IMR-90 (cell line): ENCODE data around the gene ACSBG1. TPM values are rescaled to one million over a fixed set of nuclear protein-coding genes. Genes with fewer than 3 reads are reported as not detected.
A peak's percentile ranks its signal among the peaks of the same experiment; 100 is the strongest.

Source experiments
- ATAC-seq: fragments of 200-7000 bp; cut with Tn5 transposase; 2 replicates; pipeline ENCODE4 v1.9.1; 2020; ENCODE audit warnings: low read depth, mild to moderate bottlenecking, moderate library complexity
- BruUV-seq: library from RNA; stranded (reverse); fragments of 400-500 nt; replicated peaks from 2 replicates; lab custom pipeline; 2021; lab: Mats Ljungman, UMichigan
- CTCF ChIA-PET: fragments of 300-600 bp; formaldehyde crosslinking; extraction: SDS; loops from one replicate; lab custom pipeline; 2021; ENCODE audit warnings: antibody characterized with exemption; lab: Yijun Ruan, JAX
- POLR2A ChIA-PET: fragments of 300-600 bp; sonication (Branson Sonifier 250); formaldehyde crosslinking; loops from one replicate; lab custom pipeline; 2022; ENCODE audit warnings: antibody characterized with exemption; ENCODE audit not compliant: unreplicated experiment; lab: Charles Lee
- DNase-seq: peaks from one replicate; pipeline ENCODE4 v3.0.0; 2013
- H2AFZ ChIP-seq: replicated peaks from 2 replicates; pipeline ENCODE3; 2013; ENCODE audit warnings: low read length, mild to moderate bottlenecking; ENCODE audit not compliant: poor library complexity
- H2AK5ac ChIP-seq: 2 replicates; pipeline ENCODE4 v1.6.1; 2013; ENCODE audit warnings: low read depth, low read length, inconsistent platforms
- H2AK9ac ChIP-seq: replicated peaks from 2 replicates; pipeline ENCODE3; 2013; ENCODE audit warnings: mild to moderate bottlenecking, low read depth, low read length, moderate library complexity; ENCODE audit not compliant: poor library complexity
- H2BK120ac ChIP-seq: 2 replicates; pipeline ENCODE4 v1.6.1; 2013; ENCODE audit warnings: low read depth, low read length, inconsistent platforms
- H2BK15ac ChIP-seq: 3 replicates; pipeline ENCODE4 v1.6.1; 2013; ENCODE audit warnings: low read depth, low read length, inconsistent platforms
- H2BK20ac ChIP-seq: 2 replicates; pipeline ENCODE4 v1.6.1; 2013; ENCODE audit warnings: low read depth, mild to moderate bottlenecking, inconsistent platforms, low read length, moderate library complexity
- H2BK5ac ChIP-seq: 2 replicates; pipeline ENCODE4 v1.6.1; 2013; ENCODE audit warnings: mild to moderate bottlenecking, low read depth, low read length, inconsistent platforms; ENCODE audit not compliant: poor library complexity, severe bottlenecking
- H3K14ac ChIP-seq: replicated peaks from 2 replicates; pipeline ENCODE4 v1.6.1; 2013; ENCODE audit warnings: low read depth, low read length, inconsistent platforms
- H3K18ac ChIP-seq: 2 replicates; pipeline ENCODE4 v1.6.1; 2013; ENCODE audit warnings: low read depth, low read length, control low read depth
- H3K23ac ChIP-seq: 2 replicates; pipeline ENCODE4 v1.6.1; 2013; ENCODE audit warnings: low read depth, low read length, inconsistent platforms
- H3K27ac ChIP-seq: 2 replicates; pipeline ENCODE4 v1.5.1; 2013; ENCODE audit warnings: mild to moderate bottlenecking, control low read depth, low read length; ENCODE audit not compliant: insufficient read depth
- H3K27me3 ChIP-seq: 2 replicates; pipeline ENCODE4 v1.6.1; 2013; ENCODE audit warnings: low read length; ENCODE audit not compliant: control insufficient read depth, insufficient read depth
- H3K36me3 ChIP-seq: 2 replicates; pipeline ENCODE4 v1.6.1; 2013; ENCODE audit warnings: low read length, mixed read lengths; ENCODE audit not compliant: control insufficient read depth, insufficient read depth
- H3K4ac ChIP-seq: 2 replicates; pipeline ENCODE4 v1.6.1; 2013; ENCODE audit warnings: low read depth, low read length, inconsistent platforms
- H3K4me1 ChIP-seq: 2 replicates; pipeline ENCODE4 v1.6.1; 2013; ENCODE audit warnings: low read length, mixed read lengths; ENCODE audit not compliant: control insufficient read depth, insufficient read depth
- H3K4me2 ChIP-seq: 2 replicates; pipeline ENCODE4 v1.6.1; 2013; ENCODE audit warnings: low read depth, mild to moderate bottlenecking, control low read depth, low read length, moderate library complexity
- H3K4me3 ChIP-seq: 2 replicates; pipeline ENCODE4 v1.5.1; 2013; ENCODE audit warnings: low read depth, mild to moderate bottlenecking, control low read depth, low read length, moderate library complexity; ENCODE audit not compliant: insufficient read depth
- H3K56ac ChIP-seq: 2 replicates; pipeline ENCODE4 v1.6.1; 2013; ENCODE audit warnings: low read length, inconsistent platforms; ENCODE audit not compliant: insufficient read depth; ENCODE audit errors: extremely low read depth
- H3K79me1 ChIP-seq, 2 experiments: 2 replicates each; pipeline ENCODE4 v1.6.1; 2013; ENCODE audit warnings: low read length in 2 of 2, inconsistent platforms in 1 of 2, low read depth in 1 of 2
- H3K9ac ChIP-seq: 2 replicates; pipeline ENCODE4 v1.6.1; 2013; ENCODE audit warnings: low read depth, low read length, control low read depth
- H3K9me1 ChIP-seq: 2 replicates; pipeline ENCODE4 v1.6.1; 2013; ENCODE audit warnings: low read length, inconsistent platforms; ENCODE audit not compliant: insufficient read depth
- H3K9me3 ChIP-seq: 2 replicates; pipeline ENCODE4 v1.6.1; 2013; ENCODE audit warnings: low read length; ENCODE audit not compliant: control insufficient read depth, insufficient read depth
- H4K20me1 ChIP-seq: 2 replicates; pipeline ENCODE4 v1.6.1; 2013; ENCODE audit warnings: low read length, inconsistent platforms; ENCODE audit not compliant: insufficient read depth
- H4K5ac ChIP-seq: 2 replicates; pipeline ENCODE4 v1.6.1; 2013; ENCODE audit warnings: mild to moderate bottlenecking, low read depth, low read length, control low read depth
- H4K8ac ChIP-seq, 2 experiments: 2 replicates each; pipeline ENCODE4 v1.6.1; 2013; ENCODE audit warnings: low read depth in 2 of 2, low read length in 2 of 2, control low read depth in 1 of 2, inconsistent platforms in 1 of 2
- H4K91ac ChIP-seq: 2 replicates; pipeline ENCODE4 v1.6.1; 2013; ENCODE audit warnings: low read depth, low read length, inconsistent platforms; ENCODE audit not compliant: insufficient read depth
- BHLHE40 ChIP-seq: fragments of 150-350 bp; IDR thresholded peaks from 2 replicates; pipeline ENCODE4 v1.6.1; 2016; ENCODE audit warnings: mild to moderate bottlenecking, low read depth, low read length
- CEBPB ChIP-seq: IDR thresholded peaks from 2 replicates; pipeline ENCODE4 v1.6.1; 2012; ENCODE audit warnings: low read depth, low read length, improper control_type of control experiment
- CHD1 ChIP-seq: IDR thresholded peaks from 2 replicates; pipeline ENCODE4 v1.6.1; 2012; ENCODE audit warnings: low read depth, low read length, improper control_type of control experiment
- CTCF ChIP-seq: conservative IDR thresholded peaks from 2 replicates; pipeline ENCODE4 v1.5.1; 2012; ENCODE audit warnings: mild to moderate bottlenecking, low read depth, low read length, improper control_type of control experiment
- ELK1 ChIP-seq: fragments of 150-350 bp; IDR thresholded peaks from 2 replicates; pipeline ENCODE4 v1.6.1; 2016; ENCODE audit warnings: low read depth, mild to moderate bottlenecking, low read length, moderate library complexity, borderline replicate concordance
- FOS ChIP-seq: fragments of 150-350 bp; IDR thresholded peaks from 2 replicates; pipeline ENCODE4 v1.6.1; 2016; ENCODE audit warnings: low read depth, low read length
- MAZ ChIP-seq: IDR thresholded peaks from 2 replicates; pipeline ENCODE4 v1.6.1; 2012; ENCODE audit warnings: low read depth, mild to moderate bottlenecking, low read length, improper control_type of control experiment, moderate library complexity, borderline replicate concordance
- MXI1 ChIP-seq: IDR thresholded peaks from 2 replicates; pipeline ENCODE4 v1.6.1; 2012; ENCODE audit warnings: low read depth, mild to moderate bottlenecking, low read length, moderate library complexity, borderline replicate concordance
- NFE2L2 ChIP-seq: fragments of 150-350 bp; IDR thresholded peaks from 2 replicates; pipeline ENCODE4 v1.6.1; 2016; ENCODE audit warnings: low read depth, mild to moderate bottlenecking, low read length
- POLR2A ChIP-seq: IDR thresholded peaks from 2 replicates; pipeline ENCODE4 v1.6.1; 2012; ENCODE audit warnings: mild to moderate bottlenecking, low read depth, low read length
- RAD21 ChIP-seq: IDR thresholded peaks from 2 replicates; pipeline ENCODE4 v1.6.1; 2012; ENCODE audit warnings: low read length, improper control_type of control experiment
- RCOR1 ChIP-seq: IDR thresholded peaks from 2 replicates; pipeline ENCODE4 v1.6.1; 2012; ENCODE audit warnings: mild to moderate bottlenecking, low read length, improper control_type of control experiment; ENCODE audit not compliant: insufficient replicate concordance
- RFX5 ChIP-seq: IDR thresholded peaks from 2 replicates; pipeline ENCODE4 v1.8.0; 2012; ENCODE audit warnings: low read depth, mild to moderate bottlenecking, low read length, moderate library complexity
- SMC3 ChIP-seq: fragments of 150-350 bp; IDR thresholded peaks from 2 replicates; pipeline ENCODE4 v1.6.1; 2016; ENCODE audit warnings: low read depth, mild to moderate bottlenecking, antibody characterized with exemption, low read length, moderate library complexity
- WGBS, 2 experiments: methylation state at CpG; one replicate each; pipeline versions ENCODE4 v1.1.5 to v1.1.7; 2013; ENCODE audit warnings: missing lambda C conversion rate in 2 of 2; ENCODE audit not compliant: insufficient read length in 1 of 2; ENCODE audit errors: extremely low coverage in 2 of 2; 5-methylcytosine and 5-hydroxymethylcytosine counted together
- dilution Hi-C: fragments of 300-500 bp; cut with HindIII; formaldehyde crosslinking; loops from one replicate; pipeline ENCODE4 v1.14.3; 2018; ENCODE audit warnings: low sequenced_read_pairs; ENCODE audit not compliant: unreplicated experiment
- in situ Hi-C: fragments of 300-500 bp; cut with MboI; formaldehyde crosslinking; loops from 3 replicates; pipeline ENCODE4 v1.14.3; 2019; ENCODE audit warnings: low sequenced_read_pairs, inconsistent platforms, mixed read lengths
- intact Hi-C: fragments of 100-400 bp; cut with micrococcal nuclease; formaldehyde crosslinking; loops from 2 replicates; pipeline ENCODE4 v1.10.0; 2022
- polyA plus RNA-seq, 3 experiments: library from polyadenylated mRNA; depleted of rRNA; stranded (reverse); fragments of >200 nt; gene quantifications; 2 replicates each; pipeline ENCODE4 v1.2.3, GENCODE V29; 2012; ENCODE audit warnings: low replicate concordance in 1 of 3
- total RNA-seq: library from RNA; depleted of rRNA; stranded (reverse); fragments of >200 nt; gene quantifications from 2 replicates; pipeline ENCODE4 v1.2.3, GENCODE V29; 2012
- TF ChIP-seq, protein P1 (sequence below): fragments of 150-350 bp; IDR thresholded peaks from 2 replicates; pipeline ENCODE4 v1.6.1; 2017; ENCODE audit warnings: mild to moderate bottlenecking, antibody characterized with exemption, low read length, low read depth

ACSBG1 gene
- total and polyA plus RNA-seq, 2 of the 4 experiments (the other 2 are of a cell fraction), result 0.02 TPM; not detected in 1

- no peak overlapping the region for H3K14ac ChIP-seq
- no peak overlapping the region for H3K4ac ChIP-seq
- H2BK20ac ChIP-seq, result no peak overlapping the region
- in situ Hi-C loops (no loop called here), intact Hi-C loops (no loop called here), dilution Hi-C loops (no loop called here)
- H3K27me3 ChIP-seq, result peaks cover 5% of the 10 kb centered on the region; the same call in 1 of the 2 replicates
- peak overlapping the region; percentile 0 for H2AFZ ChIP-seq
- no peaks in the 10 kb centered on the region for H4K20me1 ChIP-seq
- no peak overlapping the region for H2AK9ac ChIP-seq
- no peak overlapping the region for H3K9ac ChIP-seq
- H2BK15ac ChIP-seq, result no peak overlapping the region
- no peak overlapping the region for H4K5ac ChIP-seq
- 100% methylated on average over 1 of the region's 9 CpGs; no CpG with 5 or more reads in 1 of the 2 experiments for WGBS, 2 experiments
- peaks cover 3% of the 10 kb centered on the region; the same call in 1 of the 2 replicates for H3K9me1 ChIP-seq
- H4K91ac ChIP-seq, result no peak overlapping the region
- ChIA-PET CTCF (interaction anchor here (0.6 kb wide), 1 partner anchor 96 kb away, joined by 4 read pairs; no protein-coding TSS in a partner anchor), POLR2A (no interaction called here)
- no peaks in the 10 kb centered on the region for H3K36me3 ChIP-seq
- H3K23ac ChIP-seq, result no peak overlapping the region
- DNase-seq, result no peak
- no peak overlapping the region for H2AK5ac ChIP-seq
- no TSS peak for BruUV-seq
- no peak overlapping the region for H3K18ac ChIP-seq
- no peak overlapping the region for H2BK5ac ChIP-seq
- peaks cover 6% of the 10 kb centered on the region; the same call in 1 of the 2 replicates for H3K4me1 ChIP-seq
- no peak overlapping the region for H4K8ac ChIP-seq
- no peak overlapping the region for H2BK120ac ChIP-seq
- no peaks in the 10 kb centered on the region for H3K9me3 ChIP-seq
- no peaks in the 10 kb centered on the region for H3K79me1 ChIP-seq
- no peak for ATAC-seq
- no peak overlapping the region for H3K4me3 ChIP-seq
- no peak overlapping the region for H3K4me2 ChIP-seq
- H3K27ac ChIP-seq, result no peak overlapping the region
- TF ChIP-seq MXI1 (no peak), CEBPB (no peak), MAZ (no peak), RFX5 (no peak), CHD1 (no peak), ELK1 (no peak), RCOR1 (no peak), RAD21 (no peak), CTCF (no peak), BHLHE40 (no peak), FOS (no peak), POLR2A (no peak), SMC3 (no peak), NFE2L2 (no peak)
- TF ChIP-seq, protein P1, sequence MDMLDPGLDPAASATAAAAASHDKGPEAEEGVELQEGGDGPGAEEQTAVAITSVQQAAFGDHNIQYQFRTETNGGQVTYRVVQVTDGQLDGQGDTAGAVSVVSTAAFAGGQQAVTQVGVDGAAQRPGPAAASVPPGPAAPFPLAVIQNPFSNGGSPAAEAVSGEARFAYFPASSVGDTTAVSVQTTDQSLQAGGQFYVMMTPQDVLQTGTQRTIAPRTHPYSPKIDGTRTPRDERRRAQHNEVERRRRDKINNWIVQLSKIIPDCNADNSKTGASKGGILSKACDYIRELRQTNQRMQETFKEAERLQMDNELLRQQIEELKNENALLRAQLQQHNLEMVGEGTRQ, result no peak
- H3K56ac ChIP-seq, result no peak overlapping the region
These were observed 24.6 kb downstream of the ACSBG1 start for GRCh38 chr15:78209646-78210348.
